COLO668 (cell line): Measurements from ENCODE around the gene TINAG.

Source experiments
- DNase-seq: peaks from one replicate; lab custom pipeline; 2025; ENCODE audit not compliant: unreplicated experiment; lab: John Stamatoyannopoulos, UW

The TINAG gene

GRCh38 chr6:54308289-54308985 lies at the start of gene TINAG:
TINAG (plus strand) TSS chr6:54308441; CDS start chr6:54308551, 110 bp downstream.
- no peak for DNase-seq

- no peak for DNase-seq
Measured at GRCh38 chr6:54260025-54260424, 48.2 kb upstream of the TINAG start.

- no peak for DNase-seq
Measured at GRCh38 chr6:54262499-54262898, 45.7 kb upstream of the TINAG start.

GRCh38 chr6:54262971-54263370 lies 45.3 kb upstream of the TINAG start:
- DNase-seq, result no peak

- DNase-seq, result no peak
Measured at GRCh38 chr6:54264581-54265272, 43.5 kb upstream of the TINAG start.

GRCh38 chr6:54266400-54266923 lies 41.8 kb upstream of the TINAG start:
- no peak for DNase-seq

- DNase-seq, result peak; percentile 2
Measured at GRCh38 chr6:54267798-54268197, 40.4 kb upstream of the TINAG start.

GRCh38 chr6:54273214-54273820 lies 34.9 kb upstream of the TINAG start:
- no peak for DNase-seq

- DNase-seq, result no peak
Measured at GRCh38 chr6:54274383-54274782, 33.9 kb upstream of the TINAG start.

- DNase-seq, result no peak
Measured at GRCh38 chr6:54282186-54282585, 26.1 kb upstream of the TINAG start.

GRCh38 chr6:54284161-54284860 lies 23.9 kb upstream of the TINAG start:
- no peak for DNase-seq

- DNase-seq, result no peak
Measured at GRCh38 chr6:54285595-54285994, 22.6 kb upstream of the TINAG start.

- DNase-seq, result no peak
Measured at GRCh38 chr6:54286141-54286540, 22.1 kb upstream of the TINAG start.

GRCh38 chr6:54288474-54288873 lies 19.8 kb upstream of the TINAG start:
- DNase-seq, result no peak

- DNase-seq, result no peak
Measured at GRCh38 chr6:54289426-54289825, 18.8 kb upstream of the TINAG start.

- DNase-seq, result no peak
Measured at GRCh38 chr6:54291146-54291545, 17.1 kb upstream of the TINAG start.

- no peak for DNase-seq
Measured at GRCh38 chr6:54291738-54292137, 16.5 kb upstream of the TINAG start.

GRCh38 chr6:54294965-54295532 lies 13.2 kb upstream of the TINAG start:
- DNase-seq, result no peak

- DNase-seq, result no peak
Measured at GRCh38 chr6:54299542-54300269, 8.5 kb upstream of the TINAG start.

GRCh38 chr6:54301770-54302169 lies 6.5 kb upstream of the TINAG start:
- no peak for DNase-seq
